ENCODE results near the gene SLC25A4.
"Not testable (repeated sequence)": the region's sequence is repeated elsewhere in the genome, so short reads cannot be mapped to it uniquely, and the experiment has no call there.

SLC25A4 gene

DNA sequence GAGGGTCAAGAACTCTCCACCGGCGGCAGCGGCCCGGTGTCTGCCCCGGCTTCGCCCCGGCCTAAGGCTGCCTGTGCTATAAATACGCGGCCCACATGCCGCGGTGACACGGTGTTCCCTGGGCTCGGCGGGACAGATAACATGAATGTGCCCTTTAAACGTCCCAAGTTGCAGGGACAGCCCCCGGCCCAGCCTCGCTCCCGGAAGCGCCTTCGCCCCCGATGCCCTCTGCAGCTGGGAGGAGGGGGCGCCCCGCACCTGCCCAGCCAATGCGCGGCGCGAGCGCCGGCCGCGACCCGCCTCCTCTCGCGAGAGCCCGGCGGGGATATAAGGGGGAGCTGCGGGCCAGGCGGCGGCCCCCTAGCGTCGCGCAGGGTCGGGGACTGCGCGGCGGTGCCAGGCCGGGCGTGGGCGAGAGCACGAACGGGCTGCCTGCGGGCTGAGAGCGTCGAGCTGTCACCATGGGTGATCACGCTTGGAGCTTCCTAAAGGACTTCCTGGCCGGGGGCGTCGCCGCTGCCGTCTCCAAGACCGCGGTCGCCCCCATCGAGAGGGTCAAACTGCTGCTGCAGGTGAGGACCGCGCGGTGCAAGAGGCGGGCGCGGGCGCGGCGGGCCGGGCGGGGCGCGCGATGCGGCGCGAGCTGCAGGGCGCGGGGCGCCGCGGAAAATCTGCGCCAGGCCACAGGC is at the start of gene SLC25A4:
TSS of gene SLC25A4 (plus strand) at position 355 of the 689 bp plus-strand sequence. CDS start at position 462, 107 bp downstream.
- DNase-seq, result peak; percentile 85

DNA sequence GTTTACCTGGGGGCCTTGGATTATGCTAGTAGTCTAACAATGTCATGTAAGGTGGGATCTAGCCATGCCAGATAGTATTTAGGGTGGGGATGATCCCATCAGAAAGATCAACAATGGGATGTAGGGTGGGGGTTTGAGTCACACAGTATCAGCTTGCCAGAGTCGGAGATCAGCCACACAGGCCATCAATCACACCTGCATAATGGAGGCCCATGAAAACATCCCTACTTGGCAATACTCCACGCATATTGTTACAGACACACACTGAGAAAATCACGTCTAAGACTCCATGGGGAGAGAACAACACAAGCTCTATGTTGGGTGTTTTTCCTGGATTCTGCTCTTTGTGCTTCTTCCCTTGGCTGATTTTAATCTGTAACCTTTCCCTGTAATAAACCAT is 49.5 kb upstream of the SLC25A4 start:
- DNase-seq, result no peak

- peak; percentile 1 for DNase-seq
Observed at GRCh38 chr4:185096032-185096653, 46.9 kb upstream of the SLC25A4 start.

DNA sequence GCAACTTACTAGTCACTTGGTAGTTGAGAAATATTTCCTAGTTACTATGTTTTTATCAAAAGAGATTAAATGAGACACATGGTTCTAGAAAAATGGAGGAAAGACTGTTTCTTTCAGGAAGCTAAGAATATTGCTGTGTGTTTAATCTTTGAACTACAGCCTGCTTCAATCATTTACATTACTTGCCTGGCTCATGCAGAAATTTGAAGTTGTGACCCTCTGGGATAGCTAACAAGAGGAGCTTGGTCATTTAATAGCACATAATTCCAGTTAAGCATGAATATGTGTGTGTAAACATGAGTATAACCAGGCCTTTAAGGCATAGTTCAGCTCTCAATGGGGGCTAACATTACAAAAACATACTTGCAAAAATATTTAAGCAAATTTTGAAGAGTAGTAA is 44.6 kb upstream of the SLC25A4 start:
- DNase-seq, result no peak

GRCh38 chr4:185099024-185099682 is 43.9 kb upstream of the SLC25A4 start:
- no peak for DNase-seq

GRCh38 chr4:185099940-185100339 is 43.1 kb upstream of the SLC25A4 start:
- no peak for DNase-seq

GRCh38 chr4:185100423-185100822 is 42.6 kb upstream of the SLC25A4 start:
- no peak for DNase-seq

DNA sequence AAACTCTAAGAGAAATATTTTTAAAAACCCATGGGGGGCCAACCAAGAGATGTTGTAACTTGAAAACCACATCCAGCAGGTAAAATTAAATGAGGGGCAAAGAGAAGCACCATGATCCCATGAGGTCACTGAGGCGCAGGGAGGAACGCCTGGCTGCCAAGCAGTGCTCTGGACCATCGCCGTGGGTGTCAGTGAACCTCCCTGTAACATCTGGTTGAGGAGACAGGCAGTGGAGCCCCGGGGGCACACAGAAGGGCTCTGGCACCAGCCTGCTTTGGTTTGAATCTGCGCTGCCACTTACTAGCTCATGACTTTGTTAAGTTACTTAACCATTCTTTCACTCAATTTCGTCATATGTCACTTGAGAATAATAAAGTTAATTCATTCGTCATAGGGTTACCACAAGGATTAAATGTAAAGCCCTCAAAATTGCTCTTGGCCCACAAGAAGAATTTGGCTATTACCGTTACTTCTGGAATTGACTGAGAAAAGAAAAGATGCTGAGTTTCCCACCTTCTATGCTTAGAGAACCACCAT is 41.6 kb upstream of the SLC25A4 start:
- DNase-seq, result no peak

DNA sequence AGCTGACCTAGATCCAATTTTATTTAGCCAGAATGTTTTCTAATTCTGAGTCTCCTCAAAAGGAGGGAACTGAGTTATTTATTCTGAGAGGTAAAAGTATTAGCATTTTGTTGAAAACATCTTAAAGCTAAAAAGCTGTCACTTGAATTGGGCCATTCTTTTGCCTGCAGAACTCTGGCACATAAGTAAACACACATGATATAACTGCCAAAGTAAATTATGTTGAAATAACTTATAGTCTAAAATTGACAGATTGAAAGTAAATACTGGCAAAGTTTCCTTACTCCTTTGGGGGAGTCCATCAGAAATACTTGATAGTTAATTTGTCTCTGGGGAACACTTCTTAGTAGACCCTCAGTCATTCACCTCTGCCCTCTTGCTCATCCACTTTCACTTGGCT is 38.3 kb upstream of the SLC25A4 start:
- DNase-seq, result no peak

- no peak for DNase-seq
Observed at GRCh38 chr4:185106353-185106752, 36.7 kb upstream of the SLC25A4 start.

GRCh38 chr4:185107574-185107973 is 35.5 kb upstream of the SLC25A4 start:
- DNase-seq, result not testable (repeated sequence)

GRCh38 chr4:185108185-185108584 is 34.9 kb upstream of the SLC25A4 start:
- DNase-seq, result no peak

GRCh38 chr4:185108669-185109068 is 34.4 kb upstream of the SLC25A4 start:
- DNase-seq, result no peak

DNA sequence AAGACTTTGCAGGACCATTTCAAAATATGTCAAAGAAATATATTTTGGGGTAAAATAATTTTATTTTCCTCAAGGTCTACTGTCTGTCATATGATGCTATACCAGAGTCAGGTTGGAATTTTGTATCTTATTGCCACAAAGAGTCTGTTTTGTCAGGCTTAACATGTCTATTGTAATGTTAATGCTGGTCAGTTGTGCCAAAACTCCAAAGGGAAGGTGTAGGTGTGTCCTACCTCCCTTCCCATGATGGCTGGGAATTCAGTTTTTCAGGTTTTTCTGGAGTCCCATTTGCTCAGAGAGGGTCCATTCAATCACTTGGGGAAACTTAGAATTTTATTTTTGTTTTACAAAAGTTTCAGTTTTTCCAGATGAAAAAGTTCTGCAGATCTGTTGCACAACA is 33.3 kb upstream of the SLC25A4 start:
- DNase-seq, result no peak

DNA sequence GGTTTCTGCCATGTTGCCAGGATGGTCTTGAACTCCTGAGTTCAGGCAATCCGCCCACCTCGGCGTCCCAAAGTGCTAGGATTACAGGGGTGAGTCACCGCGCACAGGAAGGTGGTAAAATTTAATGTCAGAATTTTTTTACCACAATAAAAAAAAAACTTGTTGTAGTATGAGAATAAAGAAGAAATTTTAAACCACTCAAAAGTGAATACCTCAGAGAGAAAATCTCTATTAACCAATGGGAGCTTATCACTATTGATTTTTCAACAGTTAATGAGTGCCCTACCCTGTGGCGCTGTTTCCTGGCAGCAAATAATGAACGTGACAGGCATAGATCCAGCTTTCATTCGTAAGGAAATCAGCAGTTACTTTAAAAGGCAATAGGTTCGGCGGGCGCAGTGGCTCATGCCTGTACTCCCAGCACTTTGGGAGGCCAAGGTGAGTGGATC is 32.7 kb upstream of the SLC25A4 start:
- no peak for DNase-seq

DNA sequence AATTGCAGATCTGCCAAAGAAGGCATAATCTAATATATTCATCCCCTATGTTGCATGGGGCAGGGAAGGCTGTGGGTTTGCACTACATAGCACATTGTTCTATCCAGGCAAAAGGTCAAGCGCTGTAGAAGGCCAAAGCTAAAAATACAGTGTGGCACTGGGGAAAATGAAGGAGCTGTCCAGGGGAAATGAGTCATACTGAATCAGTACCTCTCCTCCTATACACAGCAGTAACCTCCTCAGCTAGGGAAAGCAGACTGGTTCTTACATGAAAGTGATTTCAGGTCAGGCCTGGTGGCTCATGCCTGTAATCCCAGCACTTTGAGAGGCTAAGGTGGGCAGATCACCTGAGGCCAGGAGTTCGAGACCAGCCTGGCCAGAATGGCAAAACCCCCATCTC is 31.0 kb upstream of the SLC25A4 start:
- DNase-seq, result no peak

DNA sequence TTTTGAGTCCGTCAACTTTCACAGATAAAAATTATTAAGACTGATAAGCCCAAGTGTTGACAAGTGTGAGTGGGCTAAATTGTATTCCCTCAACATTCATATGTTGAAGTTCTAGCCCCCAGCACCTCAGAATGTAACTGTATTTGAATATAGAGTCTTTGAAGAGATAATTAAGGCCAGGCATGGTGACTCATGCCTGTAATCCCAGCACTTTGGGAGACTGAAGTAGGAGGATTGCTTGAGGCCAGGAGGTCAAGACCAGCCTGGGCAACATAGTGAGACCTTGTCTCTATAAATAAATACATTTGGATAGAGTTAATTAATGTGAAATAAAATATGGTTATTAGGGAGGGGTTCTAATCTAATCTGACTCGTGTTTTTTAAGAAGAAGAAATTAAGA is 29.7 kb upstream of the SLC25A4 start:
- DNase-seq, result no peak

DNA sequence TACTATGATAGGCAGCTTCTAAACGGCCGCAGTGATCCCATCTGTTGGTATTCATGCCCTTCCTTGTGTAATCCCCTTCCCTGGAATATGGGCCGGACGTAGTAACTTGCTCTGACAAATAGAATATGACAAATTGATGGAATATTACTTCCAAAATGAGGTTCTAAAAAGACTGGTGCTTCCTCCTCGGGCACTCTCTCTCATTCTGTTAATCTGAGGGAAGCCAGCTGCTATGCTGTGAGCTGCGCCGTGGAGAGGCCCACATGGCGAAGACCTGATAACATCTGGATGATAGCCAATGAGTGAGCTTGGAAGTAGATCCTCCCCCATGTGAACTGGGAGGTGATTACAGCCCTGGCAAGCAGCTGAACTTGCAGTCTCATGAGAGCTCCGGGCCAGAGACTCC is 27.2 kb upstream of the SLC25A4 start:
- DNase-seq, result peak; percentile 60

DNA sequence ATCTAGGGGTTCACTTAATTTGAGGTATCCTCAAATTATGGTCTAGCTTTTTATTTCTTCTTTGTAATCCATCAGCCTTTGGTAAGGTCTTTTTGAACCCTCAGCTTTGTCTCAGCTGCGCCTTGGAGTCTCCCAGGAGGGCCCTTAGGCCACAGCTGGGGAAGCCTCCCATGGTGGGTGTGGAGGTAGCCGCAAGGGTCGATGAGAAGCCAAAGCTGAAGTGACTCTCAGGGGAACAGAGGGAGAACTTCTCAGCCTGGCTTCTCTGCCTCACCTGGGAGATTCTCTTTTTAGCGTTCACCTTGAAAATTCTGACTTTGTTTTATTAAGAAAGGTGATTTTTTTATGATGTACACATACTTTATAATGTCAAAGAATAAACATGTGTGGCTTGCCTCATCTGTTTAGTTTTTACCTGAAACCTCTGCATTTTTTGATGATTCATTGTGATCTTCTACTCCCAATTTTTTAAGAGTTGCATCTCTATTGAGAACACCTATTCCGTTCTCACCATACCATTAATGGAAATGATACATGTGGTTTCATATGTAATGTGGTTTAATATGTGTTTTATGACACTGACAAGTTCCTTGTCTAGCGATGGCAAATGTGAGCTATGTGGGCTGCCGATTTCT is 25.6 kb upstream of the SLC25A4 start:
- no peak for DNase-seq

DNA sequence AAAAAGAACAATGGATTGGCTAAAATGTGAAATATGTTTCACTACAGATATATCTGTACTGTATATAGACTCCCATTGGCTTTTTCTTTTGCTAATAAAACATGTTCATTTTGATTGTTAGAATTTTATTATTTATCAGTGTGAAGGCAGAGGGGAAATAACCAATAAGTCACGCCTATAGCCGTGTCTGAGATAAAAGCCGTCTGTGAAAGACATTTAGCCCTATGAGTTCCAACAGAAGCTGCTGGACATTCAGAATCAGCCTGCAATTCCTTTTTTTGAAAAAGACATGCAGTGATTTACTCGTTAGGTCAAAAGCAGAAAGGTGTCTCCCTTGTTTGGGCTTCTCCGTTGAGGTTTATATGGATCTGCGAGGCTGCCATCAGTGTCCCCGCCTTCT is 24.2 kb upstream of the SLC25A4 start:
- DNase-seq, result no peak

DNA sequence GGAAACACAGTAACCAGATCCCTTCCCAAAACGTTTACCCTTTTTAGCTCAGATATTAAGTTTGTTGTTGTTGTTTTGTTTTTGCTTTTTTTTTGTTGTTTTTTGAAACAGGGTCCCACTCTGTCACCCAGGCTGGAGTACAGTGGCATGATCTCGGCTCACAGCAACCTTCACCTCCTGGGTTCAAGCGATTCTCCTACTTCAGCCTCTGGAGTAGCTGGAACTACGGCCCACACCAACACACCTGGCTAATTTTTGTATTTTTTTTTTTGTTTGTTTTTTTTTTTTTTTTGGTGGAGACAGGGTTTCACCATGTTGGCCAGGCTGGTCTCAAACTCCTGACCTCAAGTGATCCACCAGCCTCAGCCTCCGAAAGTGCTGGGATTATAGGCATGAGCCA is 23.6 kb upstream of the SLC25A4 start:
- not testable (repeated sequence) for DNase-seq

DNA sequence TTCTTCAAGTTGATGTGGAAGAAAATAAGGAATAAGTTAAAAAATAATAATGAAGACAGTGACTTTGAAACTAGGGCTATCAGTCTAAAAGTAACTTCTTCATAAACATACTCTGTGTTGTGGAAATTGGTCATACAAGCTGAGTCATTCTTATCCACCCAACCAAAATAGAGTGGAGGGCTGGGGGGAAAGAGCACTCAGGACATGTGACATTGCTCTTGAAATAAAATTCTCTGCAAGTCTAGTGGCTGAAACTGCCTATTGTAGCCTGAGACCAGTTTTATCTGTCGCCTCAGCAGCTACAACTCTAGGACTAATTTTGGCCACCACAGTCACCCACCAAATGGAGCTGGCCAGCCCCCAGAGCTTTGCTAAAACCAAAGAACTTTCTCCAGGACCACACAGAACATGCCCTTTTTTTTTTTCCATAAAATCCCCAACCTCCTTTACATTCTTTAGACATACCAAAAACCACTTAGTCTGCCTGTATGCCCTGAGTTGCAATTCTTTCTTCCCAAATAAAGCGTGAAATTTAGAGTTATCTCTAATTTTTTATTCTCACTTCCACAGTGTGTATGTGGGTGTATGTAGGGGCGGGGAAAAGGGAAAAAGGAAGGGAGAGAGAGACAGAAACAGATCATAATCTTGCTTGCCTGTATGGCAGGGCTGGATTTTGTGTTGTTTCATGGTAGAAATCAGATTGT is 23.0 kb upstream of the SLC25A4 start:
- DNase-seq, result no peak

GRCh38 chr4:185120631-185120946 is 22.5 kb upstream of the SLC25A4 start:
- DNase-seq, result no peak

All from NCI-H1092 (cell line).